GM12878 (cell line): Measurements from ENCODE around the gene VPS39.

ENCODE experiments used
- BRCA1 ChIP-seq: IDR thresholded peaks from 2 replicates; pipeline ENCODE4 v1.6.1; 2011; ENCODE audit warnings: low read depth, low read length, improper control_type of control experiment
- HCFC1 ChIP-seq: fragments of 150-350 bp; IDR thresholded peaks from 2 replicates; pipeline ENCODE4 v1.6.1; 2014; ENCODE audit warnings: low read length
- POLR2A ChIP-seq: IDR thresholded peaks from 2 replicates; pipeline ENCODE4 v1.6.1; 2011; ENCODE audit warnings: low read depth, mild to moderate bottlenecking, low read length
- RFX5 ChIP-seq: IDR thresholded peaks from 2 replicates; pipeline ENCODE4 v1.6.1; 2011; ENCODE audit warnings: low read depth, low read length, improper control_type of control experiment
- SMAD1 ChIP-seq: fragments of 450-650 bp; IDR thresholded peaks from 2 replicates; pipeline ENCODE4 v1.6.1; 2018; ENCODE audit warnings: mild to moderate bottlenecking, low read depth; ENCODE audit not compliant: partially characterized antibody
- SMC3 ChIP-seq: IDR thresholded peaks from 2 replicates; pipeline ENCODE4 v1.6.1; 2011; ENCODE audit warnings: low read length, improper control_type of control experiment, borderline replicate concordance
- TF ChIP-seq, protein P1 (sequence below), 3 experiments: IDR thresholded peaks in 2 of 3; conservative IDR thresholded peaks in 1 of 3; 2 replicates each; pipeline ENCODE4 v1.5.1; 2011; ENCODE audit warnings: low read depth in 3 of 3, low read length in 3 of 3, mild to moderate bottlenecking in 3 of 3, control low read depth in 2 of 3, moderate library complexity in 2 of 3, inconsistent platforms in 1 of 3, mixed read lengths in 1 of 3; ENCODE audit not compliant: control insufficient read depth in 2 of 3, insufficient read depth in 1 of 3; ENCODE audit errors: extremely low read depth in 1 of 3

DNA sequence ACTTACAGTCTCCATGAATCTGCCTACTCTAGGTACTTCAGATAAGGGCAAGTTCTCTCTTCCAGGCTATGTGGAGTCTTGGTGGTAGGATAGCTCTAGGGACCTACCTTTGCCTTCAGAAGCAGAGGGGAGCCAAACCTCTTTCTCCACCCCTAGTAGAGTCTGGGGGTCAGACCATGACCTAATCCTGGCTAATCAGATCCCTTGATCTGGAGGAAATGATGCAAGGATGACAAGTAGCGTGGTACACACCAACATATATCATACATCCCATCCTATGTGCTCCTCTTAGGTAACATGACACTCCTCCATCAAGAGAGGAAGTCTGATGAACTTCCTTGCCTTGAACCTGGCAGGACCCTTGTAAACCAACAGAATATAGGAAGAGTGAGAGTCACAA lies 36.3 kb downstream of the VPS39 start:
- TF ChIP-seq HCFC1 (no peak), RFX5 (no peak), BRCA1 (no peak), SMC3 (no peak), POLR2A (no peak), SMAD1 (no peak)
- TF ChIP-seq, protein P1, sequence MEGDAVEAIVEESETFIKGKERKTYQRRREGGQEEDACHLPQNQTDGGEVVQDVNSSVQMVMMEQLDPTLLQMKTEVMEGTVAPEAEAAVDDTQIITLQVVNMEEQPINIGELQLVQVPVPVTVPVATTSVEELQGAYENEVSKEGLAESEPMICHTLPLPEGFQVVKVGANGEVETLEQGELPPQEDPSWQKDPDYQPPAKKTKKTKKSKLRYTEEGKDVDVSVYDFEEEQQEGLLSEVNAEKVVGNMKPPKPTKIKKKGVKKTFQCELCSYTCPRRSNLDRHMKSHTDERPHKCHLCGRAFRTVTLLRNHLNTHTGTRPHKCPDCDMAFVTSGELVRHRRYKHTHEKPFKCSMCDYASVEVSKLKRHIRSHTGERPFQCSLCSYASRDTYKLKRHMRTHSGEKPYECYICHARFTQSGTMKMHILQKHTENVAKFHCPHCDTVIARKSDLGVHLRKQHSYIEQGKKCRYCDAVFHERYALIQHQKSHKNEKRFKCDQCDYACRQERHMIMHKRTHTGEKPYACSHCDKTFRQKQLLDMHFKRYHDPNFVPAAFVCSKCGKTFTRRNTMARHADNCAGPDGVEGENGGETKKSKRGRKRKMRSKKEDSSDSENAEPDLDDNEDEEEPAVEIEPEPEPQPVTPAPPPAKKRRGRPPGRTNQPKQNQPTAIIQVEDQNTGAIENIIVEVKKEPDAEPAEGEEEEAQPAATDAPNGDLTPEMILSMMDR (IDR thresholded peaks at IDR 0.05 in 2 of 3, conservative IDR thresholded peaks at IDR 0.05 in 1 of 3; ENCODE audit: control insufficient read depth in 2 of 3, extremely low read depth in 1 of 3, insufficient read depth in 1 of 3, low read depth in 3 of 3, low read length in 3 of 3) = no peak
